Fibroblast of gingiva (primary cell): ENCODE results near the gene NAV2.
A peak's percentile ranks its signal among the peaks of the same experiment; 100 is the strongest.

Source experiments
- DNase-seq: peaks from one replicate; pipeline ENCODE4 v3.0.0-alpha.2; 2011; ENCODE audit warnings: low read depth

NAV2 gene

DNA sequence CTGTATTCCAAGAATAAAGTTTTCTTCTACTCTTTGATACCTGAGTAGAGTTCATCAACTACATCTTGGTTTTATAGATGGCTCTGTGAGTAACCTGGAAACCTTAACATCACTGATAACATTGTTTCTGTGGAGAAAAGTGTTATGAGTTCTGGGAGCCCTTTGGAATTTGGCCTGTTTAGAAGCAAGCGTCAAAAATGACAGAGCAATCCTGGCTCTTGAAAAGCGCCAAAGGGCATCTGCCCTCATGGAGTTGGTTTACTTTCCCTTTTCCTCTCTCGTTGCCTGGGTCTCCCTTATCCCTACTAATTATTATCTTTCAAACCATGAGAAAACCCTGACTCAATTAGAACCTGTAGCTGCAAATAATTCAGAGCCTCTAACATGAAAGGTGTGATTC is 307.6 kb downstream of the NAV2 start:
- DNase-seq: no peak

DNA sequence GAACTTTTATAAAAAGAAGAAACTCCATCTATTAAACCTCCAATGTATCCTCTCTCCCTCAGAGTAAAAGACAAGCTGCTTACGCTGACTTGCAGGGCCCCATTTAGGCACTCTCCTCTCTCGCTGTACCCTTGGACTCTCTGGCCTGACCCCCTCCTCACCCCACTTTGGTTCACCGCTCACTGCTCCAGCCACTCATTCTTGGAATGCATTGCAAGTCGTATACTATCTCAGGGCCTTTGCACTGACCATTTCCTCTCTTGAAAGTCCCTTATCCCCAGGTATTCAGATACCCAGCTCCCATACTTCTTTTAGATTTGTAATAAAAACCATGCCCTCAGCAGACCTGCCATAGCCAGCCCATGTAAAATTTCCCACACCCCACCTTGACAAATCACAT is 308.1 kb downstream of the NAV2 start:
- DNase-seq: no peak

DNA sequence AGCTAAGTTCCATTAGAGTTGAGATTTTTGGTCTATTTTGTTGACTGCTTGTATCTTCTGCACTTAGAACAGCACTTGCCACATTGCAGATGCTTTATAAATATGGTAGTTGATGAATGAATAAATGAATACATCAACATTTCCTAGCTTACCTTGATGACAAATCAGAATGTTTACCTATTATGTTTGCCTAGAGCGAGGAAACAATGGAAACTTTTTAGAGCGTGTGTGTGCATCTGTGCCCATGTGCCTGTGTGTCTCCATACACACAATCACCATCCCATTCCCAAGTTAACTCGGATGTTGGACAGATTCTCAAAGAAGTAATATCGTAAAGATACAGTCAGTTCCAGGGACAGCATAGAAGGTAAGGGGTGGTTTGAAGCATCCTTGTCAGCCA is 308.6 kb downstream of the NAV2 start:
- no peak for DNase-seq

GRCh38 chr11:20021771-20022362 is 309.2 kb downstream of the NAV2 start:
- DNase-seq: no peak

DNA sequence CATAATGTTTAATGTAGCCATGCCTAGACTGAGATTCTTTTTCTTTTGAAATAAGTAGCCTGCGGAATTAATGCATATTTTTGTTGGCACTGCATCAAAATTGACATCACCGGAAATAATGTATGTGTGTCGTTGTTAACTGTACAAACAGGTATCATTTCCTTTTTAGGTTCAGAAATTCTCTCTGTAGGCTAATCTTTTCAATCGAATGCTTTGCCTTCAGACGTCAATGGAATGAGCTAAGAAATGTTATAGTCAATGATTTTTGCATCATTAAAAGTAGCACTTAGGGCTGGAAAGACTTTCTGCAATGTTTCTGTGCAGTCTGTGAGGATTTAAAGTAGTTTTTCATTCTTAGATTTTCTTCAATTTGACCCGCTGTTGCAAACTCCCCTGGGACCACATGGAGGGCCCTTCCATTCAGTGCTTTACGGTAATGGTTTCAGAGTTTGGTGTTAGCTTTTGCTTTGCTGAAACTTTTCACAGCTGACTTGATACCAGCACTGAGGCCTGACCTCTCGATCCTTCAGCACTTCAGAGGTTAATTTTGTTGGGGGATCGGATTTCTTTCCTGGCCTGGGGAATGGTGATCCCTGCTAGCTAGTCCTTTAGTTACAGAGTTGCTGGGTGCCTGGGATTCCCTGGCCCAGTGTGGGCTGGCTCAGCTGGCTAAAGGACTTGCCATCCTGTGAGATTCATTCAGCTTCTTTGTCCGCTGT is 309.9 kb downstream of the NAV2 start:
- DNase-seq: peak; percentile 39

- no peak for DNase-seq
Observed at GRCh38 chr11:20023082-20023426, 310.4 kb downstream of the NAV2 start.

DNA sequence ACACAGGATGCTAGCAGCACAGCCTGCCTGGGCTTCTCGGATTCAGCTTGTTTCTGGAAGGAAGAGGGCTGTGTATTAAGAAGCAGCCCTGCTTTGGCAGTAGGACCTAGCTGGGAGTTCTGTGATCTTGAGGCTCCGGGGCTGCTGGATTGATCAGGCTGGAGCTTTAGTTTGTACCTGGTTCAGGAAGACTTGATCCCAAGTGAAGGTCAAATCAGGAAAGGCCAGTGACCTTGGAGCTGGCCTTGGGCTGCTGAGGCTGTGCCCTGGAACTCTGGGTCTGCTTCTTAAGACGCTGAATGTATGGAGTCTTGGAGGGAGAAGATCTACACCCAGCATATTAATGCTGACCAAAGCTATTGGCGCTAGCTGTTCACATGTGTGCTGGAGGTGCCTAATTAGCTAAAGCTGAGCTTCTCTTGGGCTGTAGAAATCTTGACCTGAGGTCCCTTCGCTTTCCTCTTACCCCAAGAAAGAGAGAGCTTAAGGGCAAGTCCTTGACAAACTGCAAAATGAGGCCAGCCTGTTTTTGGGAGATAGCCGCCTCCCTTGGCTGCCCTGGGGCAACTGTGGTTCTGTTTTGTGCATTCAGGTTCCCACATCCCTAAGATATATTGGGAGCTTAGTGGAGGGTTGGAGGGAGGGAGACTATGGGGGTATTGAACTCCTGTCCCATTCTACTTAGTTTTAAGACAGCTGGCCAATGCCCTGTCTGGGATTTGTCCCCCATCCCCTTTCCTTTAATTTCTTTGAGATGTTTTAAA is 311.7 kb downstream of the NAV2 start:
- no peak for DNase-seq

- DNase-seq: no peak
Observed at GRCh38 chr11:20025332-20025840, 312.7 kb downstream of the NAV2 start.

DNA sequence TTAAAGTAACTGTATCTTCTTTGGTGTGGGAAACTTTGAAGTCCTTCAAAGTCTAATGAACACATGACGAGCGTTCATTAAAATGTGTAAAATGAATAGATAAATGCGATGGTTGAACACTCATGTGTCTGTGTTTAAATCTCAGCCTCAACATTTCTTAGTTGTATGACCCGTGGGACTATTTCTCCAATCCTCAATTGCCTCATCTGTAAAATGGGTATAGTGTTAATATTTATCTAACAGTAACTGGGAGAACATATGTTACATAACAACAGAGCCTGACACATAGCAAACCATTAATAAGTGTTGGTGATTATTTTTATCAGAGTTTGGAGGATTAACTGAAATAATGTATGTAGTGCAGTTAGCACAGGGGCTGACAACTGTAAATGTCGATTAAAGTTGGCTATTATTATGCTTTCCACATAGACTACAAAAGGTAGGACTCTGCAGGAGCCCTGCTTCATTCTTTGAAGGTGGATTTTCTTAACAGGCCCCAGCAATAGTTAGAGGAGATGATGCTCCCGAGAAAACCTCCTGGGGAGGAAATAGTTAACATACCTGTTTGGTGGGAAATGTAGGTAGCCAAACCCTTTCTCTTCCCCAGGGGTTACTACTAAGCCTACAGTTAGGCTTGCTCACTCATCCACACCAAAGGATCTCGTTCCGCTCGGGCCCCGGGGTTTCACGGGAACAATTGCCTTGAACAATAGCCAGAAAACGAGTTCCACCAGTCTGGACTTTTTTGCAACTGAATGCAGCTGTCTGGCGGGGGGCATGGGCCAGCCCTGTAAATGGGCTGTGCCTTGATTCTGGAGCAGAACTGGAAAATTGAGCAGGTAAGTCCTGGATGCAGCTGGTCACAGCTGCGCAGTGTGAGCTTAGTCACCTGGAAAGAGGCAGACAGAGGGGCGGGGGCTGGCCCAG is 314.3 kb downstream of the NAV2 start:
- DNase-seq: no peak

DNA sequence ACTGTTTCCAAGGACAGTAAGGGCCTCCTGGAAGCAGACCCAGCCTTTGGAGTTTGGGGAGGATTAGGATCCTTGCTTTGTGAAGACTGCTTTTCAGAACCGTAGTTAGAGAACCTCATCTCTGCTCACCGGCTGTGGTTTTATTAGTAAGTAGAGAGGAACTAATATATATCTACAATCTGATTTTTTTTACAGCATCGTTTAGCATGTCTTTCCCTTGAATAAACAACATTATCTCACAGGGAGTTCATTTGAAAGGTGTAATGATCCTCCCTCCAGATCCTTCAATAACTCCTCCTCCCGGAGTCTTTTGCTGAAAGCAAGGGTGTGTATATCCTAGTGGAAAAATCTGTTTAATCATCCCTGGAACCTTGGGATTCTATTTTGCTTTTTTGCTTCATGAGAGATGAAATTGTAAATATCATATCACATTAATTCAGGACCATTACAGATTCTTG is 314.9 kb downstream of the NAV2 start:
- DNase-seq: no peak

DNA sequence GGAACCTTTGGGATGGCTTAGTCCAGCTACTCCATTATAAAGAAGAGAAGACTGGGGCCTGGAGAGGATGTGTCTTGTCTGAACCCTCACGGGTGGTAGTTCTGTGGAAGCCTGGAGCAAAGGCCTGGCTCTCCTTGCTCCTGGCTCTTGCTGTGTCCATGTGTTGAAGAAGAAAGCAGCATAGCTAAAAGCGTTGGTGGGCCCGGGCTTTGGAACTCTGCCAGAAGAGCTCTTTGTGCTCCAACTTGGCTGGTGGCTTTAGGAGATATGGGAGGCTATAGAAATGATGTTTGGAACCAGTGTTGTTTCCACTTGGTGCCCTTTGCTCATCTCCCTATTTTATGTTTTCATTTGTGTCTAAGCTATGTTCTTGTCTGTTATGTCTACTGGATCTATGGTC is 316.6 kb downstream of the NAV2 start:
- DNase-seq: no peak

DNA sequence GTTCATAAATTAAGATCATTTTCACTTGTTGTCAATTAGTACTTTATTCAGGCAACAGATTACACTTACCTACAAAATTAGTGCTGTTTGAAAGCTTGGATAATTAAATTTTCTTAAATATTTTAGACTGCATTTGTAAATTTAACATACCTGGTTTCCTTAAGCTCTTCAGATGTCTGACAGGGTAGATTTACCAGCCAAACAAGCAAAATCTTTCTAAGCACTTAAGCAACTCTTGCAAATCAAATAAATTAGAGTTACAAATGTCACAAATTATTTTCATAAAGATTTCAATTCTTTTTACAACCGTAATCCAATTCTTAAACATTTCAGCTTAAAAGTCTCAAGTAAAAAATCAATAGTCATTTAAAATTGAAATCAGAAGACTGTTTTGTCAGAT is 317.8 kb downstream of the NAV2 start:
- DNase-seq: no peak

- peak; percentile 91 for DNase-seq
Observed at GRCh38 chr11:20031155-20032001, 318.7 kb downstream of the NAV2 start.

DNA sequence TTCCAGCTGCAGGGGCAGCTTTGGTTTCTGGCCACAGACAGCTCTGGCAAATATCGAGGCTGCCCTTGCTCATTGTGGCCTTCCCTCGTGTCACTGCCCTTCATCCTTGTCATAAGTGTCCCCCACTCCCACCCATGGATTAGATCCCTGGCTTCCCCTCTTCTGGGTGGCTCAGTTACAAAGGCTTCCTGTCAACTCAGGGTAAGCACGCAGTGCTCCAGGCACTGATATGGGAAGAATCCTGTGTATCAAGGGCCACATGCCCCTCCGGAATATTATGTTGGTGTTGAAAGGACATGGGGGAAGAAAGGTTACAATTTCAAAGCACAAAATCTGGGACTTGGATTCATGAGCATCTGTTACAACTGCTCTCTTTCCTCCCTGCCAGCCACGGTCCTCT is 319.5 kb downstream of the NAV2 start:
- no peak for DNase-seq

- peak; percentile 35 for DNase-seq
Observed at GRCh38 chr11:20032577-20033260, 320.1 kb downstream of the NAV2 start.

DNA sequence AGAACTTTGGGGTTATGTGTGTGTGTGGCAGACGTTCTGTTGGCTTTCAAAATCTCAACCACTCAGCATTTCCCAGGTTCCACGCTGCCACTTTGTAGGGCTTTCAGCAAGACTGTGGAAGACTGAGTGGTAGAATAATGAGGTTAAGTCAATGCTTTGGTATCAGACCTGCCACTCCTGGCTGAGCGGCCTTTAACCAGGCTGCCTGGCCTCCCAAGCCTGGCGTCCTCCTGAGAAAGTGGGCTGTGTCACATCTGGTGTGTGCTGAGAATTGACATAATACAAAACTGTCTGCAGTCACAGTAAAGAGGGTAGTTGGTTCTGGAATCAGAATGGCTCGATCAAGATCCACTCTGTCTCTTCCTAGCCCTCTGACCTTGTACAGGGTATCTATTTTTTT is 321.2 kb downstream of the NAV2 start:
- DNase-seq: no peak

GRCh38 chr11:20034941-20035340 is 322.3 kb downstream of the NAV2 start:
- DNase-seq: no peak

- no peak for DNase-seq
Observed at GRCh38 chr11:20035375-20035700, 322.7 kb downstream of the NAV2 start.

DNA sequence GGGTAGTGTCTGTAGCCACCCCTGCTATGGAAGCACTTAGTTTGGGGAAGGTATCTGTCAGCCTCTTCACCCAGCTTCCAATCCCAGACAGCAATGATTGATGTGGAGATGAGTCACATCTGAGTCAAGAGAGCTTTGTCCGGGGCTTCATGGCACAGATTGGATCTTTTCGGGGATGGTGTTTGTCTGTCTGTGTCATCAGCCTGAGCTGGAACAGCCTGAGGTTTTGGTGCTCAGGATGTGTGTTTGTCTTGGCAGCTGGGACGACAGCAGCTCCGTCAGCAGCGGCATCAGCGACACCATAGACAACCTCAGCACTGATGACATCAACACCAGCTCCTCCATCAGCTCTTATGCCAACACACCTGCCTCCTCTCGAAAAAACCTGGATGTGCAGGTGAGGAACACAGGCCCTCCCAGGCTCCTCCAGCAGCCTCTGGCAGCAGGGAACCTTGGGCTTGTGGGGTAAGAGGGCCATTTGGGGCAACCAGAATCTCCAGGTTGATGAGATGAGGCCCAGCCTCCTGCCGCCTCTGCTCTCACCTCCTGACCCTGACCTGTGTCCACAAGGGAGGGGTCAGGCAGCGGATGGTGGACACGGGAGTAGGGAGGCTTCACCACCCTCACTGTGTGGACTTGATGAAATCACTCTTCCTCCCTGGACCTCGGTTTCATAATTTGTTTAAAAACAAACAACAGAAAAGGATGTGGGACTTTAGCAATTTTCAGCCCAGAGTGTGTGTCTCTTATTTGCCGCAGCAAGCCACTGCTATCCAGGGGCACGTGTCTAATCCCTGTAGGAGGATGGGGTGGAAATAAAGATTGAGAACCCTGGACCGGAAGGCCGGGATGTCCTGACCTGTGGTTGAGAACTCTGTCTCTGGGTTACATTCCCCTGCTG is 323.3 kb downstream of the NAV2 start:
- peak; percentile 79 for DNase-seq
